Natural killer cell treated with Interleukin-12 subunit alpha and Interleukin-12 subunit beta and Interleukin-15 and Interleukin-18, amount 100 ng/mL, for 72 hours (primary cell): Measurements from ENCODE around the gene VMP1. TPM values are rescaled to one million over a fixed set of nuclear protein-coding genes. Genes with fewer than 3 reads are reported as not detected.
"Not testable (repeated sequence)": the region's sequence is repeated elsewhere in the genome, so short reads cannot be mapped to it uniquely, and the experiment has no call there.

Experiments used
- ATAC-seq, 2 donors: fragments of 150-1000 bp; cut with Tn5 transposase in 1 of 2; sonication (Bioruptor Pico), chemical (Tn5 transposase) in 1 of 2; 2 replicates each; pipeline ENCODE4 v1.10.0; 2021
- DNase-seq: peaks from one replicate; pipeline ENCODE4 v3.0.0; 2022; ENCODE audit warnings: low spot score
- H3K27ac Mint-ChIP-seq, 2 donors: 1 replicate in 1 of 2; 2 replicates in 1 of 2; pipeline ENCODE4 v1.8.0; 2022; ENCODE audit warnings: mixed read lengths in 2 of 2, mild to moderate bottlenecking in 1 of 2, moderate library complexity in 1 of 2
- H3K27me3 Mint-ChIP-seq, 2 donors: 1 replicate in 1 of 2; 2 replicates in 1 of 2; pipeline ENCODE4 v1.8.0; 2022; ENCODE audit warnings: mixed read lengths in 2 of 2
- H3K36me3 Mint-ChIP-seq: one replicate; pipeline ENCODE4 v1.8.0; 2022; ENCODE audit warnings: mixed read lengths
- H3K4me1 Mint-ChIP-seq, 2 donors: 1 replicate in 1 of 2; 2 replicates in 1 of 2; pipeline ENCODE4 v1.8.0; 2022; ENCODE audit warnings: low read depth in 2 of 2, mixed read lengths in 2 of 2, mild to moderate bottlenecking in 1 of 2
- H3K4me3 Mint-ChIP-seq: one replicate; pipeline ENCODE4 v1.8.0; 2022; ENCODE audit warnings: mixed read lengths
- H3K9me3 Mint-ChIP-seq: 2 replicates; pipeline ENCODE4 v1.8.0; 2022; ENCODE audit warnings: mixed read lengths
- total RNA-seq, 2 donors: library from RNA; stranded (reverse); gene quantifications; one replicate each; pipeline ENCODE4 v1.2.3, GENCODE V29; 2022

The VMP1 gene
- total RNA-seq, 2 donors from 2014 or later: 225 to 292 TPM

- ATAC-seq (no peak), DNase-seq (no peak)
- Mint-ChIP-seq H3K4me3 (peak overlapping the region; percentile 40), H3K9me3 (no peaks in the 10 kb centered on the region), H3K4me1 (peaks cover 17 to 25% of the 10 kb centered on the region in 2 donors), H3K36me3 (peaks cover 5% of the 10 kb centered on the region), H3K27me3 (no peaks in the 10 kb centered on the region), H3K27ac (peak overlapping the region; percentile 65 to 90)
These were observed 90.7 kb downstream of the VMP1 start for GRCh38 chr17:59798111-59798510.

GRCh38 chr17:59800530-59800942 is 93.1 kb downstream of the VMP1 start:
- no peak for DNase-seq
- ATAC-seq: no peak
- Mint-ChIP-seq H3K27ac (no peak overlapping the region), H3K36me3 (peaks cover 5% of the 10 kb centered on the region), H3K4me1 (peaks cover 21 to 30% of the 10 kb centered on the region in 2 donors), H3K9me3 (no peaks in the 10 kb centered on the region), H3K4me3 (no peak overlapping the region), H3K27me3 (no peaks in the 10 kb centered on the region)

GRCh38 chr17:59802160-59802559 is 94.7 kb downstream of the VMP1 start:
- no peak overlapping the region for H3K4me3 Mint-ChIP-seq
- no peaks in the 10 kb centered on the region for H3K36me3 Mint-ChIP-seq
- no peaks in the 10 kb centered on the region for H3K9me3 Mint-ChIP-seq
- no peak overlapping the region for H3K27ac Mint-ChIP-seq
- no peak for ATAC-seq
- no peaks in the 10 kb centered on the region for H3K27me3 Mint-ChIP-seq
- DNase-seq: no peak
- peaks cover 17 to 24% of the 10 kb centered on the region in 2 donors for H3K4me1 Mint-ChIP-seq

- Mint-ChIP-seq H3K4me3 (no peak overlapping the region), H3K9me3 (no peaks in the 10 kb centered on the region), H3K36me3 (no peaks in the 10 kb centered on the region), H3K4me1 (peaks cover 14 to 17% of the 10 kb centered on the region in 2 donors), H3K27me3 (no peaks in the 10 kb centered on the region), H3K27ac (no peak overlapping the region)
- ATAC-seq: no peak
- no peak for DNase-seq
These were observed 97.5 kb downstream of the VMP1 start for GRCh38 chr17:59804901-59805465.

- H3K27ac Mint-ChIP-seq, ATAC-seq, DNase-seq, H3K9me3 Mint-ChIP-seq, H3K4me3 Mint-ChIP-seq, H3K27me3 Mint-ChIP-seq, H3K36me3 Mint-ChIP-seq: not testable (repeated sequence)
- peaks cover 17 to 19% of the 10 kb centered on the region in 2 donors for H3K4me1 Mint-ChIP-seq
These were observed 98.9 kb downstream of the VMP1 start for GRCh38 chr17:59806322-59806721.

- no peak for DNase-seq
- H3K9me3 Mint-ChIP-seq: no peaks in the 10 kb centered on the region
- ATAC-seq: no peak
- peaks cover 11% of the 10 kb centered on the region for H3K36me3 Mint-ChIP-seq
- H3K4me3 Mint-ChIP-seq: no peak overlapping the region
- peaks cover 25 to 31% of the 10 kb centered on the region in 2 donors for H3K4me1 Mint-ChIP-seq
- peak overlapping the region in 1 of 2 donors; percentile 82 for H3K27ac Mint-ChIP-seq
- no peaks in the 10 kb centered on the region for H3K27me3 Mint-ChIP-seq
These were observed 100.5 kb downstream of the VMP1 start for GRCh38 chr17:59807892-59808509.

- Mint-ChIP-seq H3K4me1 (peaks cover 31 to 39% of the 10 kb centered on the region in 2 donors), H3K9me3 (peaks cover under 1% of the 10 kb centered on the region), H3K27me3 (no peaks in the 10 kb centered on the region), H3K27ac (peak overlapping the region in 1 of 2 donors; percentile 95), H3K36me3 (peaks cover 14% of the 10 kb centered on the region), H3K4me3 (no peak overlapping the region)
- ATAC-seq (no peak), DNase-seq (no peak)
These were observed 103.4 kb downstream of the VMP1 start for GRCh38 chr17:59810894-59811153.

GRCh38 chr17:59811209-59811608 is 103.8 kb downstream of the VMP1 start:
- peak overlapping the region; percentile 85 to 95 for H3K27ac Mint-ChIP-seq
- H3K36me3 Mint-ChIP-seq: peaks cover 18% of the 10 kb centered on the region
- no peak overlapping the region for H3K4me3 Mint-ChIP-seq
- peaks cover 3% of the 10 kb centered on the region for H3K9me3 Mint-ChIP-seq
- H3K27me3 Mint-ChIP-seq: no peaks in the 10 kb centered on the region
- H3K4me1 Mint-ChIP-seq: peaks cover 35 to 42% of the 10 kb centered on the region in 2 donors
- ATAC-seq (no peak), DNase-seq (no peak)

GRCh38 chr17:59812139-59812538 is 104.7 kb downstream of the VMP1 start:
- peak; percentile 75 to 80 for ATAC-seq
- Mint-ChIP-seq H3K27ac (peak overlapping the region; percentile 85 to 95), H3K27me3 (no peaks in the 10 kb centered on the region), H3K4me1 (peaks cover 37 to 42% of the 10 kb centered on the region in 2 donors), H3K4me3 (peak overlapping the region; percentile 68), H3K9me3 (peaks cover 3% of the 10 kb centered on the region), H3K36me3 (peaks cover 18% of the 10 kb centered on the region)
- DNase-seq: no peak

- H3K36me3 Mint-ChIP-seq: peaks cover 18% of the 10 kb centered on the region
- peak overlapping the region; percentile 82 to 96 for H3K27ac Mint-ChIP-seq
- H3K4me1 Mint-ChIP-seq: peaks cover 31 to 36% of the 10 kb centered on the region in 2 donors
- ATAC-seq (no peak), DNase-seq (no peak)
- H3K4me3 Mint-ChIP-seq: no peak overlapping the region
- peaks cover 3% of the 10 kb centered on the region for H3K9me3 Mint-ChIP-seq
- no peaks in the 10 kb centered on the region for H3K27me3 Mint-ChIP-seq
These were observed 106.8 kb downstream of the VMP1 start for GRCh38 chr17:59814276-59814675.

- H3K9me3 Mint-ChIP-seq: peaks cover 3% of the 10 kb centered on the region
- ATAC-seq (no peak), DNase-seq (no peak)
- peak overlapping the region; percentile 82 to 96 for H3K27ac Mint-ChIP-seq
- peaks cover 31 to 37% of the 10 kb centered on the region in 2 donors for H3K4me1 Mint-ChIP-seq
- H3K27me3 Mint-ChIP-seq: no peaks in the 10 kb centered on the region
- H3K4me3 Mint-ChIP-seq: no peak overlapping the region
- H3K36me3 Mint-ChIP-seq: peaks cover 19% of the 10 kb centered on the region
These were observed 107.2 kb downstream of the VMP1 start for GRCh38 chr17:59814685-59815084.

GRCh38 chr17:59815965-59816364 is 108.5 kb downstream of the VMP1 start:
- H3K9me3 Mint-ChIP-seq: peaks cover 3% of the 10 kb centered on the region
- peak overlapping the region; percentile 82 to 96 for H3K27ac Mint-ChIP-seq
- H3K4me3 Mint-ChIP-seq: peak overlapping the region; percentile 68
- H3K36me3 Mint-ChIP-seq: peaks cover 28% of the 10 kb centered on the region
- no peaks in the 10 kb centered on the region for H3K27me3 Mint-ChIP-seq
- ATAC-seq (peak in 1 of 2 donors; percentile 52), DNase-seq (no peak)
- H3K4me1 Mint-ChIP-seq: peaks cover 38 to 45% of the 10 kb centered on the region in 2 donors

- Mint-ChIP-seq H3K4me1 (peaks cover 46 to 47% of the 10 kb centered on the region in 2 donors), H3K27me3 (no peaks in the 10 kb centered on the region), H3K9me3 (no peaks in the 10 kb centered on the region), H3K36me3 (peaks cover 14% of the 10 kb centered on the region), H3K4me3 (peak overlapping the region; percentile 86), H3K27ac (peak overlapping the region; percentile 100)
- DNase-seq (no peak), ATAC-seq (peak; percentile 21 to 24)
These were observed 118.3 kb downstream of the VMP1 start for GRCh38 chr17:59825533-59826322.
